OCI-LY1 (cell line): ENCODE measurements around the gene CDYL2.

Experiments used
- H2AFZ ChIP-seq: fragments of 200-600 bp; sonication (generic), shearing (Covaris generic); 2 replicates; pipeline ENCODE4 v1.6.0; 2014; ENCODE audit warnings: antibody characterized with exemption, mild to moderate bottlenecking, low read length
- H3F3A ChIP-seq: fragments of 200-600 bp; sonication (generic), shearing (Covaris generic); 2 replicates; pipeline ENCODE4 v1.6.0; 2014; ENCODE audit warnings: mild to moderate bottlenecking, antibody characterized with exemption, low read length, moderate library complexity; ENCODE audit not compliant: insufficient read depth
- H3K27ac ChIP-seq: fragments of 200-600 bp; sonication (generic); 2 replicates; pipeline ENCODE4 v1.5.1; 2014; ENCODE audit warnings: low read length, mixed run types, mild to moderate bottlenecking, low read depth; ENCODE audit not compliant: poor library complexity, severe bottlenecking
- H3K27me3 ChIP-seq: fragments of 200-600 bp; sonication (generic); 2 replicates; pipeline ENCODE4 v1.6.0; 2014; ENCODE audit warnings: antibody characterized with exemption, mild to moderate bottlenecking, low read length, moderate library complexity; ENCODE audit not compliant: insufficient read depth
- H3K36me3 ChIP-seq: fragments of 200-600 bp; sonication (generic); 2 replicates; pipeline ENCODE4 v1.6.1; 2014; ENCODE audit warnings: mild to moderate bottlenecking, antibody characterized with exemption, low read length, moderate library complexity, mixed read lengths; ENCODE audit not compliant: insufficient read depth
- H3K4me1 ChIP-seq: fragments of 200-600 bp; sonication (generic); 2 replicates; pipeline ENCODE4 v1.5.1; 2014; ENCODE audit warnings: mild to moderate bottlenecking, low read length, moderate library complexity; ENCODE audit not compliant: insufficient read depth, severe bottlenecking
- H3K4me2 ChIP-seq: fragments of 200-600 bp; sonication (generic), shearing (Covaris generic); 2 replicates; pipeline ENCODE4 v1.6.1; 2014; ENCODE audit warnings: low read length
- H3K4me3 ChIP-seq: fragments of 200-600 bp; sonication (generic); 2 replicates; pipeline ENCODE4 v1.5.1; 2014; ENCODE audit warnings: low read length, low read depth, mild to moderate bottlenecking, mixed read lengths; ENCODE audit not compliant: poor library complexity, severe bottlenecking
- H3K79me2 ChIP-seq: fragments of 200-600 bp; shearing (Covaris generic); 2 replicates; pipeline ENCODE4 v1.6.1; 2016; ENCODE audit warnings: mixed run types, low read length, mixed read lengths; ENCODE audit not compliant: insufficient read depth
- H3K9ac ChIP-seq: fragments of 200-600 bp; sonication (generic), shearing (Covaris generic); 2 replicates; pipeline ENCODE4 v1.6.1; 2014; ENCODE audit warnings: mild to moderate bottlenecking, low read length, mixed read lengths
- H3K9me2 ChIP-seq: fragments of 200-600 bp; sonication (generic), shearing (Covaris generic); 2 replicates; pipeline ENCODE4 v1.6.1; 2014; ENCODE audit warnings: low read depth, mild to moderate bottlenecking, low read length, mixed read lengths
- H3K9me3 ChIP-seq: fragments of 200-600 bp; shearing (Covaris generic); 2 replicates; pipeline ENCODE4 v1.6.1; 2014; ENCODE audit warnings: low read length, mixed read lengths
- H4K20me1 ChIP-seq: fragments of 200-600 bp; sonication (generic), shearing (Covaris generic); 2 replicates; pipeline ENCODE4 v1.6.0; 2016; ENCODE audit warnings: mild to moderate bottlenecking, low read length; ENCODE audit not compliant: insufficient read depth
- EZH2 ChIP-seq: fragments of 200-600 bp; sonication (generic), shearing (Covaris generic); IDR thresholded peaks from 2 replicates; pipeline ENCODE4 v1.8.0; 2017; ENCODE audit warnings: borderline replicate concordance, mixed run types, mild to moderate bottlenecking, antibody characterized with exemption, low read length, moderate library complexity, mixed read lengths
- TF ChIP-seq, protein P1 (sequence below): fragments of 200-600 bp; sonication (generic), shearing (Covaris generic); IDR thresholded peaks from 2 replicates; pipeline ENCODE4 v1.5.1; 2017; ENCODE audit warnings: mild to moderate bottlenecking, antibody characterized with exemption, low read length, moderate library complexity, mixed read lengths

Gene CDYL2

DNA sequence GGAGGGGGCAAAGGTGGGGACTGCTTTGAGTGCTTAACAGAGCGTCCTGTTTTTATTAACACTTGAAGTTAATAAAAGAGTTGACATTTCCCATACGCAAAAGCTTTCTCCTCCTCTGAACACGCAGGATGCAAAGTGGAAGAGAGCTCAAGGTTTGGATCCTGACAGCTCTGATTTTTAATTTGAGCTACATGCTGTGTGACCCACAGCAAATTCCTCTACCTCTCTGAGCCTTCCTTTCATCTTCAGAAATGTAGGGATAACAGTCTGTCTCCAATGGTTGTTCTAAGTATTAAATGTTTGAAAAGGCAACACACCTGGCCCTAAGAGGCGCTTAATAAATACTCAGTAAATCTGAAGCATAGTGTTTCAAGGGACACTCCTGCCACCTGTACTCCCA is 93.0 kb downstream of the CDYL2 start:
- TF ChIP-seq EZH2, result no peak
- TF ChIP-seq, protein P1, sequence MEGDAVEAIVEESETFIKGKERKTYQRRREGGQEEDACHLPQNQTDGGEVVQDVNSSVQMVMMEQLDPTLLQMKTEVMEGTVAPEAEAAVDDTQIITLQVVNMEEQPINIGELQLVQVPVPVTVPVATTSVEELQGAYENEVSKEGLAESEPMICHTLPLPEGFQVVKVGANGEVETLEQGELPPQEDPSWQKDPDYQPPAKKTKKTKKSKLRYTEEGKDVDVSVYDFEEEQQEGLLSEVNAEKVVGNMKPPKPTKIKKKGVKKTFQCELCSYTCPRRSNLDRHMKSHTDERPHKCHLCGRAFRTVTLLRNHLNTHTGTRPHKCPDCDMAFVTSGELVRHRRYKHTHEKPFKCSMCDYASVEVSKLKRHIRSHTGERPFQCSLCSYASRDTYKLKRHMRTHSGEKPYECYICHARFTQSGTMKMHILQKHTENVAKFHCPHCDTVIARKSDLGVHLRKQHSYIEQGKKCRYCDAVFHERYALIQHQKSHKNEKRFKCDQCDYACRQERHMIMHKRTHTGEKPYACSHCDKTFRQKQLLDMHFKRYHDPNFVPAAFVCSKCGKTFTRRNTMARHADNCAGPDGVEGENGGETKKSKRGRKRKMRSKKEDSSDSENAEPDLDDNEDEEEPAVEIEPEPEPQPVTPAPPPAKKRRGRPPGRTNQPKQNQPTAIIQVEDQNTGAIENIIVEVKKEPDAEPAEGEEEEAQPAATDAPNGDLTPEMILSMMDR, result no peak

DNA sequence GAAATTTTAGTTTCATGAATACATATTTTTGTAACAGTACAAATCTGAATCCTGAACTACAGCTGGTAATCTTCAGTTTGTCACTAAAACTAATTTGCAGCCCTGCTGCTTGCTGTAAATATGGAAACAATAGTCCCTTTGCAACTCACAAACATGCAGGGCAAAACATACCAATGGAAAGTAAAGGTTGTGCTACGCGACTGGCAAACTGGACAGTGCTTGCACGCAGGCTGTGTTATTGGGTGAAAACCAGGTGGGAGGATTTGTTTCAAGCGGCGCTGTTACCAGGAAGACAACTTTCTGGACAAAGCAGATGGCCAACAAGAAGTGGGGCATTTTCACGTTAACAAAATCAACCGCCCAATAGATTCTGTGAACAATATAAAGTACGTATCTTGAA is 93.5 kb downstream of the CDYL2 start:
- Histone ChIP-seq H4K20me1 (no peaks in the 10 kb centered on the region), H3F3A (no peaks in the 10 kb centered on the region), H3K9me2 (no peaks in the 10 kb centered on the region), H3K27me3 (no peaks in the 10 kb centered on the region; the same call in 1 of the 2 replicates), H3K79me2 (no peaks in the 10 kb centered on the region), H3K27ac (no peak overlapping the region), H2AFZ (no peak overlapping the region), H3K9me3 (no peaks in the 10 kb centered on the region), H3K9ac (no peak overlapping the region), H3K4me1 (no peaks in the 10 kb centered on the region), H3K4me2 (no peak overlapping the region), H3K4me3 (no peak overlapping the region), H3K36me3 (no peaks in the 10 kb centered on the region; the same call in 1 of the 2 replicates)
- TF ChIP-seq, protein P1, result no peak
- no peak for TF ChIP-seq EZH2

More for the DNA sequence above, 93.0 kb downstream of the CDYL2 start:
- Histone ChIP-seq H3K9ac (no peak overlapping the region), H3K4me2 (no peak overlapping the region), H3F3A (no peaks in the 10 kb centered on the region), H3K9me2 (no peaks in the 10 kb centered on the region), H3K4me1 (no peaks in the 10 kb centered on the region), H3K4me3 (no peak overlapping the region), H3K27me3 (no peaks in the 10 kb centered on the region; the same call in 1 of the 2 replicates), H2AFZ (no peak overlapping the region), H3K79me2 (no peaks in the 10 kb centered on the region), H3K9me3 (no peaks in the 10 kb centered on the region), H3K36me3 (no peaks in the 10 kb centered on the region; the same call in 1 of the 2 replicates), H4K20me1 (no peaks in the 10 kb centered on the region), H3K27ac (no peak overlapping the region)

GRCh38 chr16:80708823-80709222 is 95.6 kb downstream of the CDYL2 start:
- no peaks in the 10 kb centered on the region for H3K4me1 ChIP-seq
- no peaks in the 10 kb centered on the region; the same call in 1 of the 2 replicates for H3K27me3 ChIP-seq
- H3K36me3 ChIP-seq, result no peaks in the 10 kb centered on the region; the same call in 1 of the 2 replicates
- H3K79me2 ChIP-seq, result no peaks in the 10 kb centered on the region
- no peaks in the 10 kb centered on the region for H3F3A ChIP-seq
- H4K20me1 ChIP-seq, result no peaks in the 10 kb centered on the region
- no peaks in the 10 kb centered on the region for H3K9me3 ChIP-seq
- H3K9ac ChIP-seq, result no peak overlapping the region
- no peak overlapping the region for H3K4me2 ChIP-seq
- H3K27ac ChIP-seq, result no peak overlapping the region
- TF ChIP-seq EZH2, result no peak
- TF ChIP-seq, protein P1, result no peak
- H3K9me2 ChIP-seq, result no peaks in the 10 kb centered on the region
- no peak overlapping the region for H2AFZ ChIP-seq
- H3K4me3 ChIP-seq, result no peak overlapping the region
